ENCODE data around the gene GAGE12J.

- TF ChIP-seq CTCF (IDR thresholded peaks at IDR 0.05 in 4 of 5, conservative IDR thresholded peaks at IDR 0.05 in 1 of 5) (no peak), POLR2A (IDR thresholded peaks at IDR 0.05) (no peak)
These were observed 49.4 kb upstream of the GAGE12J start for GRCh38 chrX:49272421-49272820.
